Measurements from ENCODE around the gene ANKRD11. TPM values are rescaled to one million over a fixed set of nuclear protein-coding genes. Genes with fewer than 3 reads are reported as not detected.

Gene ANKRD11
- total and polyA plus RNA-seq, 2 donors (not counting 3 experiments of a cell fraction or from before 2014, with no cell fraction given): 55.8 to 191 TPM

DNA sequence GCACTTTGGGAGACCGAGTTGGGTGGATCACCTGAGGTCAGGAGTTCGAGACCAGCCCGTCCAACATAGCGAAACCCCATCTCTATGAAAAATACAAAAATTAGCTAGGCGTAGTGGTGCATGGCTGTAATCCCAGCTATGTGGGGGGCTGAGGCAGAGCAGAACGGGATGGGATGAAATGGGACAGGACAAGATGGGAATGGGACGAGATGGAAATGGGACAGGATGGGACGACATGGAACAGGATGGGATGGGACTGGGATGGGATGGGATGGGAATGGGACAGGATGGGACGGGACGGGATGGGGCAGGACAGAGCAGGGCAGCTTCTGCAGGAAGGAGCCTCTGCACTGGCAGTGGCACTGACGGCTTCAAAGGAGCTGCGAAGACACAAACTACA is 106.1 kb downstream of the ANKRD11 start:
- no peak overlapping the region for H3K4me3 ChIP-seq (replicated peaks in 1 of 3; ENCODE audit: insufficient read depth in 1 of 3, low read depth in 1 of 3, low read length in 3 of 3)
- TF ChIP-seq JUN (IDR thresholded peaks at IDR 0.05; ENCODE audit: borderline replicate concordance, insufficient read depth, insufficient read length, low read depth) (no peak), GATA2 (IDR thresholded peaks at IDR 0.05; ENCODE audit: insufficient read depth, insufficient read length, low read depth, low read length) (no peak), MYC (IDR thresholded peaks at IDR 0.05; ENCODE audit: low read depth, low read length) (no peak), POLR2AphosphoS5 (IDR thresholded peaks at IDR 0.05; ENCODE audit: insufficient read depth, low read depth, low read length) (no peak), EZH2 (IDR thresholded peaks at IDR 0.05; ENCODE audit: borderline replicate concordance, low read depth, low read length, severe bottlenecking) (no peak), FOS (IDR thresholded peaks at IDR 0.05; ENCODE audit: borderline replicate concordance, insufficient read depth, low read length) (no peak), POLR2A (IDR thresholded peaks at IDR 0.05; ENCODE audit: low read depth, low read length) (no peak)
- TF ChIP-seq, protein P1, sequence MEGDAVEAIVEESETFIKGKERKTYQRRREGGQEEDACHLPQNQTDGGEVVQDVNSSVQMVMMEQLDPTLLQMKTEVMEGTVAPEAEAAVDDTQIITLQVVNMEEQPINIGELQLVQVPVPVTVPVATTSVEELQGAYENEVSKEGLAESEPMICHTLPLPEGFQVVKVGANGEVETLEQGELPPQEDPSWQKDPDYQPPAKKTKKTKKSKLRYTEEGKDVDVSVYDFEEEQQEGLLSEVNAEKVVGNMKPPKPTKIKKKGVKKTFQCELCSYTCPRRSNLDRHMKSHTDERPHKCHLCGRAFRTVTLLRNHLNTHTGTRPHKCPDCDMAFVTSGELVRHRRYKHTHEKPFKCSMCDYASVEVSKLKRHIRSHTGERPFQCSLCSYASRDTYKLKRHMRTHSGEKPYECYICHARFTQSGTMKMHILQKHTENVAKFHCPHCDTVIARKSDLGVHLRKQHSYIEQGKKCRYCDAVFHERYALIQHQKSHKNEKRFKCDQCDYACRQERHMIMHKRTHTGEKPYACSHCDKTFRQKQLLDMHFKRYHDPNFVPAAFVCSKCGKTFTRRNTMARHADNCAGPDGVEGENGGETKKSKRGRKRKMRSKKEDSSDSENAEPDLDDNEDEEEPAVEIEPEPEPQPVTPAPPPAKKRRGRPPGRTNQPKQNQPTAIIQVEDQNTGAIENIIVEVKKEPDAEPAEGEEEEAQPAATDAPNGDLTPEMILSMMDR (IDR thresholded peaks at IDR 0.05; ENCODE audit: extremely low read depth in 1 of 2, insufficient read depth in 1 of 2, low read depth in 1 of 2, low read length in 2 of 2): no peak
- TF ChIP-seq, protein P2, sequence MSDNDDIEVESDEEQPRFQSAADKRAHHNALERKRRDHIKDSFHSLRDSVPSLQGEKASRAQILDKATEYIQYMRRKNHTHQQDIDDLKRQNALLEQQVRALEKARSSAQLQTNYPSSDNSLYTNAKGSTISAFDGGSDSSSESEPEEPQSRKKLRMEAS (IDR thresholded peaks at IDR 0.05; ENCODE audit: insufficient read depth, insufficient read length): no peak
- no peaks in the 10 kb centered on the region for H3K36me3 ChIP-seq (ENCODE audit: control insufficient read depth in 2 of 2, extremely low read depth in 1 of 2, insufficient read depth in 2 of 2, low read length in 2 of 2)
- H2AFZ ChIP-seq (ENCODE audit: low read depth, low read length): no peak overlapping the region
- H3K27me3 ChIP-seq (ENCODE audit: control insufficient read depth in 2 of 2, insufficient read depth in 2 of 2, low read length in 2 of 2): no peaks in the 10 kb centered on the region
- H4K20me1 ChIP-seq (replicated peaks; ENCODE audit: control insufficient read depth, extremely low read depth, insufficient read depth, low read length): peaks cover 5% of the 10 kb centered on the region
- no peaks in the 10 kb centered on the region for H3K9me1 ChIP-seq (replicated peaks; ENCODE audit: control insufficient read depth, extremely low read depth, insufficient read depth, low read length)
- DNase-seq (ENCODE audit: low read depth, low spot score): no peak
- dilution Hi-C loops (cut with MboI; ENCODE audit: extremely low pct_ligation_motif_present, low sequenced_read_pairs): no loop called here
- no peak overlapping the region for H3K4me2 ChIP-seq (ENCODE audit: insufficient read depth, low read length)
- FAIRE-seq: no peak
- BruUV-seq (replicated peaks): no TSS peak
- H3K4me1 ChIP-seq (ENCODE audit: control insufficient read depth, extremely low read depth, insufficient read depth, low read length): peaks cover 13% of the 10 kb centered on the region
- CTCF ChIA-PET: interaction anchor here (1.2 to 2.0 kb wide), 2 partner anchors 9 to 11 kb away, joined by 5 to 6 read pairs; no protein-coding TSS in a partner anchor
- H3K27ac ChIP-seq (ENCODE audit: insufficient read depth, low read depth, low read length): no peak overlapping the region
- POLR2A ChIA-PET: no interaction called here
- H3K79me2 ChIP-seq (ENCODE audit: control insufficient read depth, insufficient read depth, low read length): peaks cover 97% of the 10 kb centered on the region
- no peak overlapping the region for H3K9ac ChIP-seq (replicated peaks; ENCODE audit: extremely low read depth, insufficient read depth, low read length)
- H3K9me3 ChIP-seq (replicated peaks; ENCODE audit: control insufficient read depth, insufficient read depth, low read length): no peaks in the 10 kb centered on the region
- intact Hi-C loops (cut with micrococcal nuclease): no loop called here
